Pancreas (tissue), 10 donors: ENCODE results near the gene CA5A. TPM values are rescaled to one million over a fixed set of nuclear protein-coding genes. Genes with fewer than 3 reads are reported as not detected.
A peak's percentile ranks its signal among the peaks of the same experiment; 100 is the strongest.
"Not testable (repeated sequence)": the region's sequence is repeated elsewhere in the genome, so short reads cannot be mapped to it uniquely, and the experiment has no call there.

ENCODE experiments used
- ATAC-seq, 4 donors: fragments of 200-7000 bp; cut with Tn5 transposase; one replicate each; pipeline versions ENCODE4 v1.8.0 to v1.9.1; 2020; ENCODE audit warnings: mild to moderate bottlenecking in 4 of 4, moderate library complexity in 4 of 4
- DNase-seq, 6 donors: peaks; one replicate each; pipeline ENCODE4 v3.0.0-alpha.2; 2020
- FAIRE-seq: peaks from 2 replicates; lab custom pipeline; 2012; peaks lifted over from hg19 to GRCh38; lab: Jason Lieb, UNC
- H3K27ac ChIP-seq, 4 donors: fragments of 200-600 bp; sonication (generic); 1 replicate in 3 of 4; 2 replicates in 1 of 4; pipeline versions ENCODE4 v1.5.0 to v1.8.0; 2020
- H3K27me3 ChIP-seq, 4 donors: fragments of 200-600 bp; one replicate each; pipeline ENCODE4 v1.8.0; 2021
- H3K36me3 ChIP-seq, 3 donors: fragments of 200-600 bp; sonication (generic) in 1 of 3; one replicate each; pipeline versions ENCODE4 v1.5.0 to v1.8.0; 2020 to 2021
- H3K4me1 ChIP-seq, 3 donors: fragments of 200-600 bp; one replicate each; pipeline ENCODE4 v1.8.0; 2021
- H3K4me3 ChIP-seq, 4 donors: fragments of 200-600 bp; sonication (generic) in 2 of 4; one replicate each; pipeline versions ENCODE4 v1.5.0 to v1.8.0; 2020 to 2021
- H3K9me3 ChIP-seq, 4 donors: fragments of 200-600 bp; one replicate each; pipeline ENCODE4 v1.8.0; 2021
- CTCF ChIP-seq, 4 donors: fragments of 200-600 bp; sonication (generic) in 3 of 4; IDR thresholded peaks; one replicate each; pipeline versions ENCODE4 v1.5.0 to v1.8.0; 2021; ENCODE audit warnings: antibody characterized with exemption in 4 of 4
- WGBS, 2 donors: extraction: QIAGEN DNeasy Blood & Tissue Kit; methylation state at CpG; one replicate each; pipeline ENCODE4 v1.1.7; 2013; 5-methylcytosine and 5-hydroxymethylcytosine counted together
- intact Hi-C, 3 donors: fragments of 100-400 bp; cut with DNase I; formaldehyde crosslinking; loops; one replicate each; pipeline versions ENCODE4 v1.11.1 to v1.14.2; 2022
- polyA plus RNA-seq, 2 donors: library from polyadenylated mRNA; stranded (reverse); fragments of 200-250 nt; gene quantifications; one replicate each; pipeline ENCODE4 v1.2.3, GENCODE V29; 2013
- total RNA-seq, 6 donors: library from RNA; stranded (reverse); fragmentation: NEBNext Ultra II Directional in 4 of 6; extraction: Animal tissue kit (Norgen Biotek cat#: 25700) in 4 of 6; gene quantifications; one replicate each; pipeline versions ENCODE4 v1.2.1 to v1.2.4, GENCODE V29; 2021 to 2023
- donor health status: healthy with polysubstance abuse.
- donor health status: DM: no; HTN: no; CAD: no; lungs with moderate emphysema.
- donor health status: DM: no; HTN: no; CAD: no.
- donor health status: control.
- donor health status: control.
- donor health status: Bipolar disorder and iron deficiency.
- donor health status: DM: yes; HTN: yes; CAD: no.
- donor health status: DM: no; HTN: no; CAD: no.
- donor health status: DM: no; HTN: no; CAD: no.
- donor health status: DM: yes; HTN: yes; CAD: no.

Gene CA5A
- total and polyA plus RNA-seq, 8 donors, result under 0.01 TPM; not detected in 6

- Histone ChIP-seq H3K9me3 (no peaks in the 10 kb centered on the region), H3K4me1 (peaks cover 0 to 9% (median 0%) of the 10 kb centered on the region in 3 donors), H3K27ac (no peak overlapping the region), H3K4me3 (no peak overlapping the region), H3K36me3 (no peaks in the 10 kb centered on the region), H3K27me3 (no peaks in the 10 kb centered on the region)
- DNase-seq, result no peak
- FAIRE-seq, result no peak
- intact Hi-C loops, result no loop called here
- ATAC-seq, result no peak
- WGBS, 2 donors, result 73% methylated on average over 5 of the region's 5 CpGs
- TF ChIP-seq CTCF (IDR thresholded peaks at IDR 0.05), result no peak
Observed at GRCh38 chr16:87942680-87943079, 6.4 kb upstream of the CA5A start.

DNA sequence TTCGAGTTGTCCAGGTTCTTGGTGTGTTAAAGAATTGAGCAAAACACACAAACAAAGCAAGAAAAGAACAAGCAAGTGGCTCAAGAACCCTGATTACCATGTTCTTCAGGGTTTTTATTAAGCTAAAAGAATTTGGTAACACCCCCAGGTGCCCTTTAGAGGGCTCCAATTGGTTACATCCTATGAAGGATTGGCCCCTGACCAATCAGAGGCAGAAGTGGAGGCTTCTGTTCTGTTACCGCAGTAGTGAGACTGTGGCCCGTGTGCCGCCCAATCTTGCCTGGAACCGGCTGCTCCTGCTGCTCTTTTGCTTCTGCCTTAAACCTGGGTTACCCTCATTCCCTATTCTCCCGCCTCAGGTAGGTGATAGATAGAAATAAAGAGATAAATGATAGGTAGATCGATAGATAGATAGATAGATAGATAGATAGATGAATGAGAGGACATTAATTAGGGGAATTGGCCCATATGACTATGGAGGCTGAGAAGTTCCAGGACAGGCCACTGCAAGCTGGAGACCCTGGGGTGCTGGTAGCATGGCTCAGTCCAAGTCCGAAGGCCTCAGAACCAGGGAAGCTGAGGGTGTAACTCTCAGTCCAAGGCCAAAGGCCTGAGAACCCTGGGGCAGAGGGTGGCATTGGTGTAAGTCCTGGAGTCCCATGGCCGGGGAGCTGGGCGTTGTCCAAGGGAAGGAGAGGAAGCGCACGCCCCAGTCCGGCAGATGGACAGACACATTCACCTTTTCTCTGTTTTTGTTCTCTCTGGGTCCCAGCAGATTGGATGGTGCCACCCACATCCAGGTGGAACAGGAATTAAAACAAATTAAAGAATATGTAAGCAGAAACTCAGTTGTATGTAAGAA lies 3.5 kb upstream of the CA5A start:
- H3K4me3 ChIP-seq, result no peak overlapping the region
- ATAC-seq, result no peak
- no peaks in the 10 kb centered on the region for H3K4me1 ChIP-seq
- no peaks in the 10 kb centered on the region for H3K27me3 ChIP-seq
- FAIRE-seq, result no peak
- intact Hi-C loops, result no loop called here
- no peaks in the 10 kb centered on the region for H3K36me3 ChIP-seq
- H3K27ac ChIP-seq, result no peak overlapping the region
- 88 to 93% methylated on average over 13 of the region's 13 CpGs for WGBS, 2 donors
- peak in 1 of 6 donors; percentile 50 for DNase-seq
- H3K9me3 ChIP-seq, result no peaks in the 10 kb centered on the region
- TF ChIP-seq CTCF (IDR thresholded peaks at IDR 0.05), result no peak

DNA sequence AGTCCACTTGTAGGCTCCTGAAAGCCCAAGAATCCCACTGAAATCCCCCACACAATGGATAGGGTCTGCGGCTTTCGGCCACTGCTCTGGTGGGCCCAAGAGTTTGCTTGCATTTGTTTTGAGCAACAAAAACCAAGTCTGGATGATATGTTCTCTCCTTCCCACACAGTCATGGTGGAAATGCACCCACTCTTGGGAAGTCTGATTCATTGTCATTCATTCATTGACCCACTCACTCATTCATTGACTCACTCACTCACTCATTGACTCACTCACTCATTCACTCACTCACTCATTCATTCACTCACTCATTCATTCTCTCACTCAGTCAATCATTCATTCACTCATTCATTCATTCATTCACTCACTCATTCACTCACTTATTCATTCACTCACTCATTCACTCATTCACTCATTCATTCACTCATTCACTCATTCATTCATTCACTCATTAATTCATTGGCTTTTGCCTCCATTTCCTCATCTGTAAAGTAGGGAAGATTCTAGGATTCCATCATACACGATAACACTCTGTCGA lies 2.2 kb upstream of the CA5A start:
- intact Hi-C loops, result no loop called here
- H3K27me3 ChIP-seq, result no peaks in the 10 kb centered on the region
- H3K27ac ChIP-seq, result no peak overlapping the region
- H3K4me1 ChIP-seq, result no peaks in the 10 kb centered on the region
- H3K4me3 ChIP-seq, result no peak overlapping the region
- ATAC-seq (no peak), FAIRE-seq (no peak), DNase-seq (no peak)
- WGBS, 2 donors, result 91 to 94% methylated on average over 4 of the region's 4 CpGs
- H3K9me3 ChIP-seq, result no peaks in the 10 kb centered on the region
- TF ChIP-seq CTCF (IDR thresholded peaks at IDR 0.05), result no peak
- no peaks in the 10 kb centered on the region for H3K36me3 ChIP-seq

DNA sequence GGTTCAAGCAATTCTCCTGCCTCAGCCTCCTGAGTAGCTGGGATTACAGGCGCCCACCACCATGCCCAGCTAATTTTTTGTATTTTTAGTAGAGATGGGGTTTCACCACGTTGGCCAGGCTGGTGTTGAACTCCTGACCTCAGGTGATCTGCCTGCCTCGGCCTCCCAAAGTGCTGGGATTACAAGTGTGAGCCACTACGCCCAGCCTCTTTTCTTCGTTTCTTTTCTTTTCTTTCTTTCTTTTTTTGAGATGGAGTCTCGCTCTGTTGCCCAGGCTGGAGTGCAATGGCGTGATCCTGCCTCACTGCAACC lies 858 bp upstream of the CA5A start:
- DNase-seq, H3K4me1 ChIP-seq, H3K9me3 ChIP-seq, H3K27ac ChIP-seq, ATAC-seq, H3K27me3 ChIP-seq, intact Hi-C loops, H3K4me3 ChIP-seq, H3K36me3 ChIP-seq, FAIRE-seq: not testable (repeated sequence)
- 83 to 88% methylated on average over 7 of the region's 7 CpGs for WGBS, 2 donors

DNA sequence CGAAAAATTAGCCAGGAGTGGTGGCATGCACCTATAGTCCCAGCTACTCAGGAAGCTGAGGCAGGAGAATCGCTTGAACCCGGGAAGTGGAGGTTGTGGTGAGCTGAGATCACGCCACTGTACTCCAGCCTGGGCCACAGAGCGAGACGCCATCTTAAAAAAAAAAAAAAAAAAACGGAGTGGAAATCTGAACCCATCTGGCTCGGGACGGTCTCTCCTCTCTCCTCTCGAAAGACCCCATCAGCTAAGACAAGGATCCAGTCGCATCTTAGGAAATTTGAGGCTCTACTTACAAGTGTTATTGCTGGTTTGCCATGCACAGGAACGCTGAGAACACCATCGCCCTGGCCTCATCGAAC lies 334 bp downstream of the CA5A start:
- WGBS, 2 donors, result 84 to 91% methylated on average over 14 of the region's 14 CpGs
- FAIRE-seq, H3K36me3 ChIP-seq, H3K4me3 ChIP-seq, ATAC-seq, H3K4me1 ChIP-seq, intact Hi-C loops, H3K9me3 ChIP-seq, H3K27ac ChIP-seq, H3K27me3 ChIP-seq: not testable (repeated sequence)
- DNase-seq, result peak in 1 of 6 donors; percentile 21

DNA sequence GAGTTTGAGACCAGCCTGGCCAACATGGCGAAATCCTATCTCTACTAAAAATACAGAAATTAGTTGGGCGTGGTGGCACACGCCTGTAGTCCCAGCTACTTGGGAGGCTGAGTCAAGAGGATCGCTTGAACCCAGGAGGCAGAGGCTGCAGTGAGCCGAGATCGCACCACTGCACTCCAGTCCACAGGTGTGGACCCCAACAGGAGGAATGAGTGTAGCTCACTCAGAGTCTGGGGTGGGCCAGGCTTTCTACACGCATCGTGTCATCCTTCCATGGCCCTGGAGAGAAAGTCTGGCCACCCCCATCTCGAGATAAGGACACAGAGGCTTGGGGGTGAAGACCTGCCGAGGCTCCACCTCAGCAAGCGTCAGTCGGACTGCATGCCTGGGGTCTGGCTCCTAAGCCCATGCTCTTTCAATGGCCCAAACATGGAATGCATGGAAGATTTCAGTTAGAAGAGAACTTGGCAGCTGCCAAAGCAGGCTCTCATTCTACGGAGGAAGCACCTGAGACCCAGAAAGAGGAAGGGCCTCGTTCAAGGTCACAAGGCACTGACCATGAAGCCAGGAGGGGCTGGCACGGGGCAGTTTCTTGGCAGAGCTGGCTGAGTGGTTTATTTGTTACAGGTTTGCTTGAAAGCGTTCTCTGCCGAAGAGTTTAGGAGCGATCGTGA lies 1.4 kb downstream of the CA5A start:
- H3K27me3 ChIP-seq, ATAC-seq, H3K4me3 ChIP-seq, DNase-seq, intact Hi-C loops, FAIRE-seq, H3K36me3 ChIP-seq, H3K9me3 ChIP-seq, H3K27ac ChIP-seq, H3K4me1 ChIP-seq: not testable (repeated sequence)
- WGBS, 2 donors, result 73 to 76% methylated on average over 16 to 19 of the region's 19 CpGs
